ENCODE measurements around the gene CALN1.

- TF ChIP-seq, protein P1, sequence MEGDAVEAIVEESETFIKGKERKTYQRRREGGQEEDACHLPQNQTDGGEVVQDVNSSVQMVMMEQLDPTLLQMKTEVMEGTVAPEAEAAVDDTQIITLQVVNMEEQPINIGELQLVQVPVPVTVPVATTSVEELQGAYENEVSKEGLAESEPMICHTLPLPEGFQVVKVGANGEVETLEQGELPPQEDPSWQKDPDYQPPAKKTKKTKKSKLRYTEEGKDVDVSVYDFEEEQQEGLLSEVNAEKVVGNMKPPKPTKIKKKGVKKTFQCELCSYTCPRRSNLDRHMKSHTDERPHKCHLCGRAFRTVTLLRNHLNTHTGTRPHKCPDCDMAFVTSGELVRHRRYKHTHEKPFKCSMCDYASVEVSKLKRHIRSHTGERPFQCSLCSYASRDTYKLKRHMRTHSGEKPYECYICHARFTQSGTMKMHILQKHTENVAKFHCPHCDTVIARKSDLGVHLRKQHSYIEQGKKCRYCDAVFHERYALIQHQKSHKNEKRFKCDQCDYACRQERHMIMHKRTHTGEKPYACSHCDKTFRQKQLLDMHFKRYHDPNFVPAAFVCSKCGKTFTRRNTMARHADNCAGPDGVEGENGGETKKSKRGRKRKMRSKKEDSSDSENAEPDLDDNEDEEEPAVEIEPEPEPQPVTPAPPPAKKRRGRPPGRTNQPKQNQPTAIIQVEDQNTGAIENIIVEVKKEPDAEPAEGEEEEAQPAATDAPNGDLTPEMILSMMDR (IDR thresholded peaks at IDR 0.05): no peak
- TF ChIP-seq EP300 (IDR thresholded peaks at IDR 0.05): no peak
- TF ChIP-seq POLR2AphosphoS5 (IDR thresholded peaks at IDR 0.05): no peak
Measured at GRCh38 chr7:71937840-71938371, 474.2 kb downstream of the CALN1 start.

Measured in gastroesophageal sphincter (tissue), 3 donors.